Measurements from ENCODE around the gene MIGA2. TPM values are rescaled to one million over a fixed set of nuclear protein-coding genes. Genes with fewer than 3 reads are reported as not detected.
"Not testable (repeated sequence)": the region's sequence is repeated elsewhere in the genome, so short reads cannot be mapped to it uniquely, and the experiment has no call there.

The MIGA2 gene
- polyA plus RNA-seq, 10 donors: 9.2 to 19.1 (median 12.6) TPM

DNA sequence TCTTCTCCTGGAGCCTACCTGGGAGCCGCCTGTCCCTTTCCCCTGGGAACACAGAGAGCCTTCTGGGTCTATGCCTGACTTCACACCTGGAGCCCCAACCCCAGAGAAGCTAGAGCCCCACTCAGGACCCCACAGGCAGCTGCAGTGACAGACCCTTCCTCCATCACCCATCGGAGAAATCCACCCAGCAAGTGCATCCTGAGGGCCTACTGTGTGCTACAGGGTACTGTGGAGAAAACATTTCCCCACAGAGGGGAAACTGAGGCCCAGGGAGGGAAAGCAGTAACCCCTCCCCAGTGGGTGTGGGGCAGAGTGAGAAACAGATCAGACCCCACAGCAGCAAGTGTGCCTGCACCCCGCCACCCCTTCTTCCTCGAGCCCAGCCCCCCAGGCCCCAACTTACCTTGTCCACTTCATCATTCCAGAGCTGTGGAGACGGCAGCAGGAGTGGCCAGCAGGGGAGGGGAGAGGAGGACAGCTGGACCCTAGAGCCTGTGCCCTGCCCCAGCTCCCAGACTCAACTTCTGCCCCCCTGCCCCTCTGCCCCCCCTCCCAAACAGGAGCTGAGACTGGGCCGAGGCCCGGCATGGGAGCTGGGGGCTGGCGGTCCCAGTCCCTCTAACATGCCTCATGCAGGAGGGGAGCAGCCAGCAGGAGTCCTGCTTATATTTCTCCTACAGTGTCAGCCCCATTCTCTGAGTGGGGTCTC is 26.0 kb upstream of the MIGA2 start:
- no peak for DNase-seq

DNA sequence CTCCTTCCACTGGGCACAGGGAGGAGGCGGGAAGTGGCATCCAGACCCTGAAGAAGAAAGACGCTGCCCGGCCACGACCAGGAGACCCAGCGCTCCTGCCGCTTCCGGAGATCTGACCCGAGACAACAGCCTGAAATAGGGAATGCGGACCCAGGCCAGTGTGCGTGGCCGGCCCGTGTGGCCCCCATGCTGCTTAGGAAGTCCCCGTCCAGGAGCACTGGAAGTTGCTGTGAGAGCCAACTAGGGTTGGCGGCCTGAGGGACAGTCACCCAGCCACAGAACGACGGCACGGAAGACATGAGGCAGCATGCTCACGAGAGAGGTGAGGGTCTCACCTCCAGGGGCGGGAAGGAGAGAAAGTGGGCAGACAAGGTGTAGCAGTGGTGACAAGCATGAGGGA is 25.3 kb upstream of the MIGA2 start:
- no peak for DNase-seq

DNA sequence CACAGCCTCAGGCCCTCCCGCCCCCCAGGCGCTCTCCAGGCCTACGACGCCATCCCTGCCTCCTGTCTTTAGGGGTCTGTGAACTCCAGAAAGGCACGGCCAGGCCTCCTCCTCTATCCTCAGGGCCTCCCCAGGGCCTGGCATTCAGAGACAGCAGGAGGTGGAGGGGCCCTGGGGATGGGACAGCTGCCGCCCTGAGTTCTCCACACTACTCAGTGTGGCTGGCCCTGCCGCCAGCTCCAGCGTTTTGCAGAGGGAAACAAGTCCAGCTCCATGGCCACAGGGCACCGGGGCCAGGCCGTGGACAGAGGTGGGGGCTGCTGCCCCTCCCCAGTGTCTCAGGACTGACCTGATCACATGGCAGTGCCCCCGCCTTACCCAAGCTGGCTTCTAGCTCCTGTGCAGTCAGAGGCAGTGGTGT is 24.7 kb upstream of the MIGA2 start:
- no peak for DNase-seq

DNA sequence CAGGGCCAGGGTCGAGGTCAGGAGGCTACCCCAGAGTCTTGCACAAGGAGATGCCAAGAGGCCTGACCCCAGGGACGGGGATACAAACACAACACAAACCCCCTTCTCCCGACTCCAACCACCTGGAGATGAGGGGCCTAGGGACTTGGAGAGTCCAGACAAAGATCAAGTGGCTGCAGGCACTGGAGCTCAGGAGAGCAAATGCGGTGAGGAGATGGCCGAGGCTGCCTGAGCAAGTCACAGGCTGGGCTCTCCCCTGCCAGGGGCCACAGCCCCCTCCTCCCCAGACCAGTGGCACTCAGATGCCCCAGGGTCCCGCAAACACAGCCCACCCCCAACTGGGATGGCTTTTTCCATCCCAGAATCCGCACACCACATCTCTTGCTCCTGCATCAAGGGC is 24.1 kb upstream of the MIGA2 start:
- no peak for DNase-seq

DNA sequence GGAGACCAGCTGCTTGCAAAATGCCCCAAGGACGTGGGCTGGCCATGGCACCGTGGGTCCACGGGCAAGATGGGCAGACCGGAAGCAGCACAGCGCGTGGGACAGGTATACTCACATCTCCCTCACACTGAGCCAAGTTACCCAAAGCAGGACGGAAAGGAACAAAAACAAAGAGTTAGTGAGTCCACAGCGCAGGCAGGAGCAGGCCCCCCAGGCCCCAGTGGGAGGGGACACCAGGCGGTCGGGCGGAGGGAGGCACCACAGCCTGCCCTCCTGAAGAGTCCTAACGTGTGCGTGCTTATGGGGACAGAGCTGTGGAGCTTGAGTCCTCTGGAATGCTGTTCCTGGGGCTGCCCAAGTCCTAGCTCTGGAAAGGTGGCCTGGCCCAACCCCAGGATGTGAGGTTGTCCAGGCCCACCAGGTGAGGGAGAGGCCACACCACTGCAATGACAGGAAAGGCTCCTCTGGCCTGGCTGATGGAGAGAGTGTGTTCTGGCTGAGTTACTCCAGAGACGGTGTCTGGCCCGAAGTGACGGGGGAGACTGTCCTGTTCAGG is 23.5 kb upstream of the MIGA2 start:
- no peak for DNase-seq

DNA sequence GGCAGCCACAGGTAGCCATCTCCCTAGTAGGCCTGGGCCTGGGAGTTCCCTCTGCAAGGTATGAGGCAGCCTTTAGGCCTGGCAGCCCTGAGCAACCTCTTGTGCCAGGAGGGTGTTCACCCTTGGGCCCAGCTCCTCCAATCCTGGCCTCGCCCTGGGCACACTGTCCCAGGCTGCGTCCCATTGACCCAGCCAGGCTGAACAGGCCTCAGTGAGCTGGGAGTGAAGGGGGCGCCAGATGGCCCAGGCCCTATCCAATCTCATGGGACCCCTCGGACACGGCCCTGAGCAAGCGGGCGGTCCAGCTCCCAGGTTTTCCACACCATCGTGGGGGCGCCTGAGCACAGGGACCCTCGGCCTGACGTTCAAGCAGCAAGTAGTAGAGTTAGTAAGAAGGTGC is 22.8 kb upstream of the MIGA2 start:
- DNase-seq: no peak

DNA sequence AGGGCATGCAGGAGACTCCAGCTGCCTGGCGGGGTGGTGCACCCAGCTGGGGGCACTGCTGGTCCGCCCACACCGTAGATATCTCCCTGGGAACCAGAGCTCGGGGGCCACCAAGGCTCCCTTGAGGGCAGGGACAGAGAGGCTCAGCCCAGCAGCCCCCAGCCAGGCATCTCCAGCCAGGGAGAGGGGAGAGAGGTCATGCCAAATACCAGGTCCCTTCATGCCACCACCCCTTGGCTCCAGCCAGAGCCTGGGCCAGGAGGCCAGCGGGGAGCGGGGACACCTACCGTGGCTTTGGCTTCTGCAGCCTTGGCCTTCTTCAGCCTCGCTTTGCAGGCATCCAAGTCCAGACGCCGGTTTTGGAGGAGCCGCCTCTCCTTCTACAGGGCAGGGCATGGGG is 22.3 kb upstream of the MIGA2 start:
- no peak for DNase-seq

DNA sequence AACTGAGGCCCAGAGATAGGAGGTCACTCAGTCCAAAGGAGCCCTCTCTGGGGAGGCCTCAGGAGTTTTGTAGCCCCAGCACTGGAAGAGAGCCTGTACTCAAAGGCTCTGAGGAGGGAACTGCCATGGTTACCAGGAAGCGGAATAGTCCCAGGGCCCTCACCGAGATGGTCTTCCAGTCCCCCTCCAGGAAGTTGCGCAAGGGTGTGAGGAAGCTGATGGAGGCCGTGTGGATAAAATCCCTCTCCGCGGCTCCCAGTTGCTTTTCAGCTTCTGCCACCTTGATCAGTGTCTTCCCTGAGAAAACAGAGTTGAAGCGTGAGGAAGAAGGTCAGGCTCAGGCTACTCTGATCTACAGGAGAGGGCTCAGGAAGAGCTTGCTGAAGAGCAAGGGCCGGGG is 21.8 kb upstream of the MIGA2 start:
- no peak for DNase-seq

DNA sequence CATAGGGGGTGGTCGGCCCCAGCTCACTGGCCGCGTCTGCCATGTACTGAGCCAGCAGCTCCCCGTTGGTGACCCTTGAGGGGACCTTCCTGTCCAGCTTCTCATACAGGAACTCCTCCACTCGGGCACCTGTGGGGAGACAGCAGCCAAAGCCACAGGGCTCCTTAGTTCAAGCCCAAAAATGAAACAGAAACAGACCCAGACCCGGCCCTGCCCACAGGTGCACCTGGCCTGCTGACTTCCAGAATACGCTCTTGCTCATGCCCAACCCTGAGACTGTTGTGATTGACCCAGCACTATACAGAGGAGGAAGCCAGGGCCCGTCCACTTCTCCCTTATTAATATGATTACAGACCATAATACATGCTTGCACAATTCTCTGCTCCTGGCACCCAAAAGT is 15.3 kb upstream of the MIGA2 start:
- DNase-seq: no peak

DNA sequence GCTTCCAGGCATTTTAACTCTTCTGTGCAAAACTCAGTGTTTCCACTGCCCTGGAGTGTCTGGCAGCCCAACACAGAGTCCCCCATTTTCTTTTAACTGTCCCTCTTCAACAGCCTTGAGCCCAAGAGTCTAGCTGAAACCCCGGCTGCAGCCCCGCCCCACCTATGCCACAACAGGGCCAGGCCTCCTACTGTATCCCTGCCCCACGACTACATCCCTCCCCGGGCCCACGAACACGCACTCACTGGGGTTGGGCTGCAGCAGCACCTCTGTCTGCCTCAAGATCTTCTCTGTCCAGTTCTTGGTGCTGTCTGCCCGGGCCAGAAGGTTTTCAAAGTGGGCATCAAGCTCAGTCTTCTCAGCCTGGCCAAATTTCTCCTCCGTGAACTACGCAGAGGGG is 14.4 kb upstream of the MIGA2 start:
- DNase-seq: no peak

DNA sequence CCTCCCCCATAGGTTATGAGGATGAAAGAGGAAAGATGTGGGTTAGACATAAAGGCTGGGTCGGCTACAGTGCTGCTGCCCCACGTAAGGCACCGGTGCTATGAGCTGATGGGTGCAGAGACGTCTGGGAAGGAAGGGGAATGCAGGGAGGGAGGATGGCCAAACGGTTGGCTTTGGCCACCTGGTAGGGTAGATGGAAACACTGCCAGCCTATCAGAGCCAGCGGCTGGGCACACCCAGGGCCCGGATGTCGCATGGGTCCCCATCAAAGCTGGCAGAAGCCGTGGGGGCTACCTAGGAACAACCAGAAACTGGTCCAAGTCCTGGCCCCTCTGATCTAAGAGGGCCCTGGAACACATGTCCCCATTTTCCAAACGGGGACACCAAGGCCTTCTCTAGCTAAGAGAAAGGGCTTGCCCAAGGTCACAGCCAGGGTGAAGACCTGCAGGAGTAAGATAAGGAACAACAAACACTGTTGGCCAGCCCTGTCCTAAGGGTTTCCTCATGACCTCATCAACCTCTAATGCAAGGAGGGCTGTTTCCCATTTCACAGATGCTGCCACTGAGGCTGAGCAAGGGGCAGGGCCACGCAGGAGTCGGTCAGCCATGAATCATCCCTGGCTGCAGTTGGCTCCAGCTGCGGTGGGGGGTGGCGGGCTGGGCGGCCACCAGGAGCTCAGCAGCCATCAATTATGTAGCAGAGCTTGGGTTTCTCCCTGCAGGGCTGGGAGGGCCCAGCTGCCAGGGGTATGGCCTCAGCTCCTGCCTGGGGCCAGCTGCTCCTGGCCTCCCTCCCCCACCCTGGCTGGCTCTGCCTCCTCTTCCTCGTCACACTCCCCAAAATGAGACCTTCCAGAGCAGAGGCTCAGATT is 13.2 kb upstream of the MIGA2 start:
- DNase-seq: peak; percentile 64 to 83 (median 70)

DNA sequence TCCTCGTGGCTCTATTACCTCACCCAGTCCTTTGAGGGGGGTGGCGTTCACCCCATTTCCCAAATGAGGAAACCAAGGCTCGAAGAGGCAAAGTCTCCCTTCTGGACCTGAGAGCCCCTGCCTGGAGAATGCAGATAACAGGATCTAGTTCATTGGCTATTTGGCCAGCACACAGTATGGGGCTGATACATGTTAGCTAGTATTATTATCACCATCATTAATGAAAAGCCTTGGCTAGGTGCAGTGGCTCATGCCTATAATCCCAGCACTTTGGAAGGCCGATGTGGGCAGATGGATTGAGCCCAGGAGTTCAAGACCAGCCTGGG is 12.6 kb upstream of the MIGA2 start:
- no peak for DNase-seq

DNA sequence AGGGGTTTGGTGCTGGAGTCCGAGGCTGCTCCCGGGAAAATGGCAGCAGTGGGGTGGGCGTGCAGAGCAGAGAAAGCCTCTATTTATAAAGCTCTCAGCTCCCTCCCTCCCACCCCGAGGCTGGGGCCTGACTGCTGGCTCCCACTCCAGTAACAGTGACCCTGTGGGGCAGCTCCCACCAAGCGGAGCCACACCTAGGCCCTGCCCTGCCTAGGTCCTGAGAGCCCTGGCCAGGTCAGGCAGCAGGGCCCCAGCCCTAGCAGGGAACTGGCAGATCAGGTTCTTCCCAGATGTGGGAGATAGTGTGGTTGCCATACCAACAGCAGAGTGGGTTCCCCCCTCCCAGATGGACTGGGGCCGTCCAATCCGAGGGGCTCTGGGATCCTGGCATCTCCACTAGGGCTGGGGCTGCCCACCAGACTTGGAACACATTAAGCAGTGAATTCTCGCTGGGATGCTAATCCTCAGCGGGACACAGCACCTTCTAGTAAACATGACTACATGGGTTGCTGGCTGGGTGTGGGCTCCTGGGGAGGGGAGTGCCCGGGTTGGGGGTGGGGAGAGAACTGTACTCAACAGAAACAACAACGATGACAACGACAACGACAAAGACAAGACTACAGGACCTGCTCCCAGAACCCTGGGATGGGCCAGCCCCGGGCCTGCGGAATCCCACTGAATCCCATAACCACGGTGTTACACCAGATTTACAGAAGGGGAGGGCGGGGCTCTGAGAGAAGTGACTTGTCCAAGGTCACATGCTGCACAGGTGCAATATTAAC is 9.8 kb upstream of the MIGA2 start:
- DNase-seq: peak in 1 of 3 donors; percentile 67

DNA sequence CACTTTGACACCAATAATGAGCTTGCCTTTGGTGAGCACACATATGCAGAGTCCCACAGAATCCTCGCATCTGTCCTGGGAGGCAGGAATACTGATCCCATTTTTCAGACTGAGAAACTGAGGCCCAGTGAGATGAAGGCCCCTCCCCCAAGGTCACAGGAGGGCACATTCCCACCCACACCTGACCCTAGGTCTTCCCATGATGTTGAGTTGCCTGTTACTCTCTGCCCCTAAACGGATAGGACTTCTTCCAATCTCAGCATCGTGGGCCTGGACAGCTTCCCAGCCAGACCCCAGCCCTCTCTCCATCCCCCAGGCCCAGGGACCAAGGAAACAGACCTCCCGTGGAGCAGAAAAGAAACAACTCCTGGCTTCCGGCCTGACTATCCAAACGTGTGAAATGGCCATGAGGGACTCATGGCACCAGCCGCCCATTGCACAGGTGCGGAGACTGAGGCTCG is 9.2 kb upstream of the MIGA2 start:
- peak in 1 of 3 donors; percentile 32 for DNase-seq

DNA sequence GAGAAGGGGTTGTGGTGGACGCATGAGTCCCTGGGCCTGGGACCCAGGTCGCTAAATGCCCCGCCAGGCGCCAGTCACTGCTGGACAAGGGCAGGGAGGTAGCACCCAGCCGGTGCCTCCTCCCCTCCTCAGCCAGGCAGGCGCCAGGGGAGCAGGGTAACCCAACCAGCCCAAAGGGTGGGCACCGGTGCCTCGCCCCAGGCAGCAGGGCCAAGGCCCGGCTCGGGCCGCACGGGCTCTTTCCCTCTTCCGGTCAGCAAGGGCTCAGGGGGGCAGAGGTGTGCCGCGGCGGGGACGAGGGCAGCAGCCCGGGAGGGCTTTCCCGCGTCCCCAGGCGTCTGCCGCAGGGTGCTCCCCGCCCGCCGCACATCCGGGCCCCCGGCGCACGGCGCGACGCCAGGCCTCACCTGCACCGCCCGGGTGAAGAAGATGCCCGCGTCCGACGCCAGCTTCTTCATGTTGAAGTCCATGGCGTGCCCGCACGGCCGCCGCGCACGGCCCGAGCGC is 8.7 kb upstream of the MIGA2 start:
- DNase-seq: peak in 2 of 3 donors; percentile 51 to 70

DNA sequence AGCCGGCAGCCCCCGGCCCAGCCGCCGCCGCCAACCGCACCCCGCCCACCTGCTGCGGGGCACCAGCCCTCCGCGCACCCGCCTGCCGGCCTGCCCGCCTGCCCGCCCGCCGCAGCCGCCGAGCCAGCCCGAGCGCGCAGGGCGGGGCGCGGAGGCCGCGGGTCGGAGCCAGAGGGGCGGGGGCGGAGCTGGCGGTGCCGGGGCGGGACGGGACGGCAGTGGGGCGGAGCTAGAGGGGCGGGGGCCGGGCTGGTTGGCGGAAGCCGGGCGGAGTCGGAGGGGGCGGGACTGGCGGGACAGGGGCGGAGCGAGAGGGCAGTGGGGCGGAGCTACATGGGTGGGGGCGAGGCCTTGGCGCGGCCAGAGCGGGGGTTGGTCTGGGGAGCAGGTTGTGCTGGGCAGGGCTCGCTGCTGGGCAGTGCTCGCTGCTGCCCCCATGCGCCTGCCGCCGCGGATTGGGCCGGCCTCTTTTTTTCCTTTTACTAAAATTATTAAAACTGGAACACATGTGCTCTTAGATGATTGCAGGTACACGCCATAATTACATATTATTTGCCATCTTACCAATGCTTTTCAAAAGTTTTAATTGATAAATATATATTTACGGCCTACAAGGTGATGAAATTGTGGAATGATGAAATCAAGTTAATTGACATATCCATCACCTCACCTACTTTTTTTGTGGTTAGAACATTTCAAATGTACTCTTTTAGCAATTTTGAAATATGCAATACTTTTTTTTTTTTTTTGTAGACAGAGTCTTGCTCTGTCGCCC is 8.0 kb upstream of the MIGA2 start, which contains the start of gene SH3GLB2:
Gene SH3GLB2, minus strand, starts transcription at position 140 of the 775 bp plus-strand sequence. CDS start 177 bp downstream, outside the sequence.
- DNase-seq: peak; percentile 92 to 96 (median 95)

DNA sequence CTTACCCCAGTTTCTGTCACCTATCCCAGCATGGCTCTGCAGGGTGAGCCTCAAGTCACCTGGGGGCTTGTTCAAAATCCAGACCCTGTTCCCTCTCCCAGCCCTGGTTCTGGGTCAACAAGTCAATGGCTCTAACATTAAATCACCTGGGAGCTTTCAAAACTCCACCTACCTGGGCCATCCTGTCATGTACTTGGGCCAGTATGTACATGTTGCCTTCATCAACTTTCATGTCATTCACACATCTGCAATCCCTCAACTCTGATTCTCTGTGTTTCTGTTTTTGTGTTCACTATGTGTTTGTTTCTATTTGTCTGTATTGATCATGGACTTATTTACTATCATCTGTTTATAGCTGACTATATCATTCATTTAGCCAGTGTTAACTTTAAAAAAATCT is 6.2 kb upstream of the MIGA2 start:
- no peak for DNase-seq

DNA sequence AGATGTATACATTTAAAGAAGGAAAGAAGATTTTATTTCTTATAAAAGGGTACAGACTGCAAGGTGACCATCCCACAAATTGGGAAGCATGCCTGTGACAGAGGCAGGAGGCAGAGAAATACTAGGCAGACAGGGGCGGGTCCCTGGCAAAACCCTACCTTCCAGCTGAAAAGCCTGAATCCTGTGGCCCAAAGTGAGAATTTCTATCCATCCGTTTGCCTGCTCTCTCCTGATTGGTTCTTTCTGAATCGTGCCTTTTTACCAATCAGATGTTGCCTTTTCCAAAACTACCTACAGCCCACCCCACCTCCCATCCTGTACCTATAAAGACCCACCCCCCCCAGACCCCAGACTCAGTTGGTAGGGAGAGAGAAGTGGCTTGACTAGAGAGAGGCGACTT is 4.9 kb upstream of the MIGA2 start:
- DNase-seq: no peak

DNA sequence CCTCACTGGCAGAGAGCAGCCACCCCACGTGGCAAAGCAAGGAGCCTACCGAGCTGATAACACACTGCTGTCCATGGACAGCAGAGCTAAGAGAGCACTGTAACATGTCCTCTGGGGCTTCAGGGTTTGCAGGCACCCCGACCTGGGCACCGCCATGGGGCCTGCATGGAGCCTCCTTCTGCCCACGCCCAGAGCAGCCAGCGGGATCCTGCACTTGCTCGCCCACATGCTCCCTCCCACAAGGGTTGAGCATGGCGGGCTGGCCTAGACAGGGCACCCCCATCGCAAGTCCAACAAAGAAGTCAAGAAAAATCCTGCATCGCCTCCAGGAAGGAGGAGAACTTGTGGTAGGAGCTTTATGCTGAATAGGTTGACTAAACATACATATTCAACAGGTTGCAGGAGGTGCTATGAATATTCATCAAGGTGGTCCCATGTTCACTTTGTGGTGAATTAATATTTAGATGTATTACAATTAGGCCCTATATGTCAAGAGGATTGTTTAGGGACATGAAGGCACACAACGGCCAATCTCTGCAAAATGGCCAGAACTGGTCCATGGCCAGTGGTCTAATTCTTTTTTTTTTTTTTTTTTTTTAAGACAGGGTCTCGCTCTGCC is 3.8 kb upstream of the MIGA2 start:
- no peak for DNase-seq

DNA sequence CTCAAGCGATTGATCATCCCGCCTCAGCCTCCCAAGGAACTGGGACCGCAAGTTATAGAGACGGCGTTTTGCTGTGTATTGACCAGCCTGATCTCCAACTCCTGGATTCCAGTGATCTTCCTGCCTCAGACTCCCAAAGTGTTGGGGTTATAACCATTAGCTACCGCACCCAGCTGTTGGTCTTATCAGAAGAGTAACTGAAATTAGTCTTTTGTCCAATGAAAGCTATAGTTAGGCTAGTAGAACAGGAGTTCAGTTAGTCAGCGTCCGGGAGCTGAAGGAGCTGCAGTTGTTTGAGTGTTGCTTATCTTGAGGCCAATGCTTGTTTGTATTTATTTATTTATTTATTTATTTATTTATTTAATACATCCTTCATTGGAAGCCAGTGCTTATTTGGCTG is 3.2 kb upstream of the MIGA2 start:
- no peak for DNase-seq

DNA sequence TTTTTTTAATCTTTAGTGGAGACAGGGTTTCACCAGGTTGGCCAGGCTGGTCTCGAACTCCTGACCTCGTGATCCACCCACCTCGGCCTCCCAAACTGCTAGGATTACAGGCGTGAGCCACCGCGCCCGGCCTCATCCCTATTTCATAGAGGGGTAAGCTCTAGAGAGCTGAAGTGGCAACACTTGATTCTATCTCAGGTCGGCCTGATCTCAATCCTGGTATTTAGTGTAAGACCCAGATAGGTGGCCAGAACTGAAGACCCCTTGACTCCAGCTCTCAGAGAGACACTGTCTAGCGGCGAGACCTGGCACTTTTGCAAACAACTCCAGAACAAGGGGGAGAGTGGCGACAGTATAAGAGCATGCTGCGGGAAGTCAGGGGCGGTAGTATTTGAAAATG is 588 bp upstream of the MIGA2 start:
- not testable (repeated sequence) for DNase-seq

Measured in muscle of back (tissue), 11 donors.